SU-DHL-6 (cell line): ENCODE results near the gene KCND3.

Experiments
- CTCF ChIP-seq: fragments of 200-600 bp; sonication (generic); IDR thresholded peaks from one replicate; pipeline ENCODE4 v1.5.1; 2017; ENCODE audit warnings: antibody characterized with exemption, mild to moderate bottlenecking, low read length, moderate library complexity; ENCODE audit not compliant: insufficient read depth, poor library complexity, severe bottlenecking
- EZH2phosphoT487 ChIP-seq: fragments of 200-600 bp; sonication (generic), shearing (Covaris generic); conservative IDR thresholded peaks from 2 replicates; pipeline ENCODE4 v1.6.1; 2018; ENCODE audit warnings: mild to moderate bottlenecking, antibody characterized with exemption, low read length, moderate library complexity, mixed read lengths

- TF ChIP-seq CTCF (no peak), EZH2phosphoT487 (no peak)
Observed at GRCh38 chr1:111732718-111733117, 256.8 kb downstream of the KCND3 start.
